ENCODE results near the gene SLCO3A1.

- TF ChIP-seq CTCF (IDR thresholded peaks at IDR 0.05 in 2 of 3, conservative IDR thresholded peaks at IDR 0.05 in 1 of 3; ENCODE audit: borderline replicate concordance in 1 of 3, insufficient read depth in 1 of 3, low read depth in 2 of 3, low read length in 2 of 3) (no peak), ZNF274 (IDR thresholded peaks at IDR 0.05; ENCODE audit: low read depth, low read length) (no peak), POLR2A (IDR thresholded peaks at IDR 0.05; ENCODE audit: borderline replicate concordance, extremely low read depth, insufficient read depth, insufficient read length) (no peak), EZH2 (IDR thresholded peaks at IDR 0.05) (no peak)
Measured at GRCh38 chr15:92132982-92133755, 279.7 kb downstream of the SLCO3A1 start.

All from HCT116 (cell line).